Caco-2 (cell line): ENCODE measurements around the gene LCMT2. TPM values are rescaled to one million over a fixed set of nuclear protein-coding genes. Genes with fewer than 3 reads are reported as not detected.

Source experiments
- BruUV-seq: library from RNA; stranded (reverse); fragments of 400-500 nt; replicated peaks from 2 replicates; lab custom pipeline; 2021; lab: Mats Ljungman, UMichigan
- CTCF ChIA-PET: fragments of 300-600 bp; sonication (Branson Sonifier 250); formaldehyde crosslinking; loops from one replicate; lab custom pipeline; 2022; ENCODE audit warnings: antibody characterized with exemption; lab: Charles Lee
- POLR2A ChIA-PET: fragments of 300-600 bp; sonication (Branson Sonifier 250); formaldehyde crosslinking; loops from one replicate; lab custom pipeline; 2022; ENCODE audit warnings: antibody characterized with exemption; lab: Charles Lee
- DNase-seq, 2 experiments: peaks; one replicate each; pipeline versions ENCODE4 v3.0.0 to v3.0.0-alpha.2; 2020 to 2022
- H3K27me3 ChIP-seq: replicated peaks from 2 replicates; pipeline ENCODE4 v1.6.0; 2011; ENCODE audit warnings: low read length; ENCODE audit not compliant: control insufficient read depth, insufficient read depth
- H3K36me3 ChIP-seq: 2 replicates; pipeline ENCODE4 v1.5.1; 2011; ENCODE audit warnings: low read length; ENCODE audit not compliant: control insufficient read depth, insufficient read depth
- H3K4me1 ChIP-seq: fragments of 250-450 bp; sonication (Bioruptor Pico); 2 replicates; pipeline ENCODE4 v1.5.1; 2020; ENCODE audit warnings: mild to moderate bottlenecking
- H3K4me3 ChIP-seq: 2 replicates; pipeline ENCODE4 v1.5.1; 2011; ENCODE audit warnings: low read depth, mild to moderate bottlenecking, control low read depth, low read length
- H3K9me3 ChIP-seq: fragments of 250-450 bp; sonication (Bioruptor Pico); 2 replicates; pipeline ENCODE4 v1.5.1; 2020; ENCODE audit warnings: mild to moderate bottlenecking, moderate library complexity
- H3K27ac Mint-ChIP-seq: one replicate; pipeline ENCODE4 v1.8.0; 2022; ENCODE audit warnings: mixed read lengths; ENCODE audit not compliant: unreplicated experiment
- H3K27me3 Mint-ChIP-seq: one replicate; pipeline ENCODE4 v1.8.0; 2022; ENCODE audit warnings: mixed read lengths; ENCODE audit not compliant: insufficient read depth, unreplicated experiment
- H3K36me3 Mint-ChIP-seq: one replicate; pipeline ENCODE4 v1.8.0; 2022; ENCODE audit warnings: mild to moderate bottlenecking, mixed read lengths; ENCODE audit not compliant: insufficient read depth, unreplicated experiment
- H3K4me1 Mint-ChIP-seq: one replicate; pipeline ENCODE4 v1.8.0; 2022; ENCODE audit warnings: low read depth, mixed read lengths; ENCODE audit not compliant: unreplicated experiment
- H3K4me3 Mint-ChIP-seq: one replicate; pipeline ENCODE4 v1.8.0; 2022; ENCODE audit warnings: mild to moderate bottlenecking, moderate library complexity, mixed read lengths; ENCODE audit not compliant: unreplicated experiment
- H3K9me3 Mint-ChIP-seq: one replicate; pipeline ENCODE4 v1.8.0; 2022; ENCODE audit warnings: mixed read lengths; ENCODE audit not compliant: unreplicated experiment
- CTCF ChIP-seq, 2 experiments: fragments of 200-600 bp in 1 of 2; IDR thresholded peaks; 1 replicate in 1 of 2; 2 replicates in 1 of 2; pipeline versions ENCODE4 v1.5.1 to v1.8.0; 2011 to 2022; ENCODE audit warnings: antibody characterized with exemption in 1 of 2, control low read depth in 1 of 2, inconsistent platforms in 1 of 2, low read depth in 1 of 2, low read length in 1 of 2, mild to moderate bottlenecking in 1 of 2, moderate library complexity in 1 of 2; ENCODE audit not compliant: insufficient read depth in 1 of 2, severe bottlenecking in 1 of 2, unreplicated experiment in 1 of 2
- intact Hi-C: fragments of 100-400 bp; cut with micrococcal nuclease; formaldehyde crosslinking; loops from one replicate; pipeline ENCODE4 v1.10.0; 2022; ENCODE audit not compliant: unreplicated experiment
- total RNA-seq: library from RNA; stranded (reverse); gene quantifications from 2 replicates; pipeline ENCODE4 v1.2.3, GENCODE V29; 2022

Gene LCMT2
- total RNA-seq, 1 experiment from 2014 or later, result 7.9 TPM

DNA sequence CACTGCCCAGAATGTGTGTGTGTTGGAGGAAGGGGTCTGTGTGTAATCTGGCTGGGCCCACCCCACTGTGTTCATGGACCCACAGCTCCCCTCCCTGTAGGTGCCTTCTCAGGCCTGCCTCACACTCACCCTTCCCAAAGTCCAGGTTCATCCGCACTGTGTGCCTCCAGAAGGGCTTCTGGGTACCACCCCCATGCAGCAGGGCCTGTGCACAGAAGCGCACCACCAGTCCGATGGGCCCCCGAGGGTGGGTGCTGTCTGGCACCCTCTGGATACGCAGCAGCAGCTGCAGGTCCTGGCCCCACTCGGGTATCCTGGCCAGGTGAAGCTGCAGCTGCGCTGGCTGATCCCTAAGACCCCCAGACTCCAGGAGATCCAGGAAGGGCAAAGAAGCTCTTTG lies 50.9 kb downstream of the LCMT2 start:
- intact Hi-C loops, result no loop called here
- Mint-ChIP-seq H3K9me3 (no peaks in the 10 kb centered on the region), H3K27me3 (peaks cover 9% of the 10 kb centered on the region), H3K4me1 (no peaks in the 10 kb centered on the region), H3K27ac (no peak overlapping the region), H3K36me3 (no peaks in the 10 kb centered on the region), H3K4me3 (no peak overlapping the region)
- no peaks in the 10 kb centered on the region for H3K4me1 ChIP-seq
- no peaks in the 10 kb centered on the region for H3K9me3 ChIP-seq
- BruUV-seq, result no TSS peak
- no peaks in the 10 kb centered on the region; the same call in 1 of the 2 replicates for H3K27me3 ChIP-seq
- CTCF ChIA-PET, result no interaction called here
- no peak overlapping the region for H3K4me3 ChIP-seq
- POLR2A ChIA-PET, result no interaction called here
- TF ChIP-seq CTCF (IDR thresholded peaks at IDR 0.05; ENCODE audit: insufficient read depth in 1 of 2, low read depth in 1 of 2, low read length in 1 of 2, severe bottlenecking in 1 of 2, unreplicated experiment in 1 of 2), result no peak
- H3K36me3 ChIP-seq, result no peaks in the 10 kb centered on the region
- DNase-seq, result no peak

GRCh38 chr15:43278869-43279268 lies 51.5 kb downstream of the LCMT2 start:
- Mint-ChIP-seq H3K27ac (no peak overlapping the region), H3K36me3 (no peaks in the 10 kb centered on the region), H3K4me3 (no peak overlapping the region), H3K27me3 (peaks cover 11% of the 10 kb centered on the region), H3K4me1 (no peaks in the 10 kb centered on the region), H3K9me3 (no peaks in the 10 kb centered on the region)
- Histone ChIP-seq H3K27me3 (no peaks in the 10 kb centered on the region; the same call in 1 of the 2 replicates), H3K4me1 (no peaks in the 10 kb centered on the region), H3K4me3 (no peak overlapping the region), H3K36me3 (no peaks in the 10 kb centered on the region), H3K9me3 (no peaks in the 10 kb centered on the region)
- intact Hi-C loops, result no loop called here
- no peak for DNase-seq
- ChIA-PET POLR2A (no interaction called here), CTCF (no interaction called here)
- no TSS peak for BruUV-seq
- TF ChIP-seq CTCF (IDR thresholded peaks at IDR 0.05; ENCODE audit: insufficient read depth in 1 of 2, low read depth in 1 of 2, low read length in 1 of 2, severe bottlenecking in 1 of 2, unreplicated experiment in 1 of 2), result no peak

GRCh38 chr15:43277901-43278300 lies 52.5 kb downstream of the LCMT2 start:
- Mint-ChIP-seq H3K27me3 (peaks cover 8% of the 10 kb centered on the region), H3K4me3 (no peak overlapping the region), H3K36me3 (no peaks in the 10 kb centered on the region), H3K27ac (no peak overlapping the region), H3K4me1 (no peaks in the 10 kb centered on the region), H3K9me3 (no peaks in the 10 kb centered on the region)
- DNase-seq, result no peak
- no peak for TF ChIP-seq CTCF (IDR thresholded peaks at IDR 0.05; ENCODE audit: insufficient read depth in 1 of 2, low read depth in 1 of 2, low read length in 1 of 2, severe bottlenecking in 1 of 2, unreplicated experiment in 1 of 2)
- intact Hi-C loops, result no loop called here
- no TSS peak for BruUV-seq
- Histone ChIP-seq H3K4me1 (no peaks in the 10 kb centered on the region), H3K27me3 (no peaks in the 10 kb centered on the region; the same call in 1 of the 2 replicates), H3K9me3 (no peaks in the 10 kb centered on the region), H3K36me3 (no peaks in the 10 kb centered on the region), H3K4me3 (no peak overlapping the region)
- ChIA-PET POLR2A (no interaction called here), CTCF (interaction anchor here (1.1 kb wide), 1 partner anchor 52 kb away, joined by 3 read pairs; no protein-coding TSS in a partner anchor)
